ENCODE results near the gene SNX20. TPM values are rescaled to one million over a fixed set of nuclear protein-coding genes. Genes with fewer than 3 reads are reported as not detected.

SNX20 gene
- total and polyA plus RNA-seq, 2 experiments from 2014 or later: not detected

DNA sequence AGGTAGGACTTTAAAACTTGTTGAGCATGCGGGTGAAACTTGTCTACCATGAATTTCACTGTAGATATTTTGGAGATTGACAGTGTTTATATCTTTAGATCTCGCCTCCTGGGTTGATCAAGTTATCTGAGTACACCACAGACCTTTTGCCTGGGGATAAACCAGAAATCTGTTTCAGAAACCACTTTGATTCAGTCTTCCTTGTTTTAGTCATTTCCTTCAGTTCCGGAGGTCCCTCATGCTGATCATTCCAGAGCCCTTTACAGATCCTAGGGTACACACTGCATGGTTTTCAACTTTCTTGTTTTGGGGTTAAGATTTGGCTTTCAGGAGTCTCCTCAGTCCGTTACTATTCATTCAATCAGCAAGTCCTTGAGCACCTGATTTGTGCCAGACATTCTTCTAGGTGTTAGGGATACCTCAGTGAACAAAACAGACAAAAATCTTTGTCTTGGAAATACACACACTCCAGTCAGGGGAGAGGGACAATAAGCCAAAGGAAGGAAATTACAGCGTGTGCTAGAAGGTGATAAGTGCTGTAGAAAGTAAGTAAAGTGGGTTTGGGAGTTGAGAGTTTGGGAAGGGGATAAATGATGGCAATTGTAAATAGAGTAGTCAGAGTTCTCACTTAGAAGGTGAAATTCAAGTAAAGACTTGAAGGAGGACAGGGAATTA is 24.5 kb upstream of the SNX20 start:
- Histone ChIP-seq H4K20me1 (replicated peaks; ENCODE audit: insufficient read depth) (no peaks in the 10 kb centered on the region), H3K4me1 (ENCODE audit: insufficient read depth) (no peaks in the 10 kb centered on the region), H3K4me2 (no peak overlapping the region), H2AFZ (no peak overlapping the region), H3K4me3 (no peak overlapping the region), H3F3A (replicated peaks; ENCODE audit: low read depth) (no peaks in the 10 kb centered on the region), H3K27me3 (ENCODE audit: insufficient read depth) (no peaks in the 10 kb centered on the region), H3K36me3 (ENCODE audit: insufficient read depth) (peaks cover 6% of the 10 kb centered on the region; the same call in 1 of the 2 replicates), H3K27ac (ENCODE audit: low read depth) (no peak overlapping the region), H3K79me2 (replicated peaks; ENCODE audit: insufficient read depth) (no peaks in the 10 kb centered on the region), H3K9me2 (ENCODE audit: insufficient read depth) (no peaks in the 10 kb centered on the region)
- Mint-ChIP-seq H3K4me1 (peaks cover 3% of the 10 kb centered on the region; the same call in 1 of the 3 replicates), H3K4me3 (no peak overlapping the region), H3K9me3 (peaks cover 24% of the 10 kb centered on the region), H3K27me3 (ENCODE audit: insufficient read depth, low read depth, poor library complexity) (peaks cover 7% of the 10 kb centered on the region), H3K27ac (no peak overlapping the region), H3K36me3 (ENCODE audit: low read depth) (peaks cover 7% of the 10 kb centered on the region)
- TF ChIP-seq POLR2AphosphoS5 (IDR thresholded peaks at IDR 0.05; ENCODE audit: low read depth): no peak
- no peak for TF ChIP-seq CREB1 (CRISPR knock-in tag; IDR thresholded peaks at IDR 0.05; ENCODE audit: low read depth)
- ATAC-seq (no peak), DNase-seq (ENCODE audit: low spot score) (no peak)

DNA sequence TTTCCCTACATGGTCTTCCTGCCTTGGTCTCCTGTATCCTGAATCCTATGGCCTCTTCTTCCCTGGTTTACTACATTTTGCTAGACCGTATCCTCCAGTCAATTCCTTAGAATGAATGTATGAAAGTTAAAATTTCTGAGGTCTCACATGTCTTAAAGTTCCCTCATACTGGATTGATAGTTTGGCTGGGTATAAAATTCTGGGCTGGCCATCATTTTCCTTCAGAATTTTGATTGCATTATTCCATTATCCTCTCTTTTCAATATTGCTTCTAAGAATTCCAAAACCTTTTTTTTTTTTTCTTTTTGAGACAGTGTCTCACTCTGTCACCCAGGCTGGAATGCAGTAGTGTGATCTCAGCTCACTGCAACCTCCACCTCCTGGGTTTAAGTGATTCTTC is 23.1 kb upstream of the SNX20 start:
- Mint-ChIP-seq H3K4me3 (no peak overlapping the region), H3K36me3 (ENCODE audit: low read depth) (peaks cover 7% of the 10 kb centered on the region), H3K9me3 (peaks cover 24% of the 10 kb centered on the region), H3K4me1 (peaks cover 3% of the 10 kb centered on the region; the same call in 1 of the 3 replicates), H3K27me3 (ENCODE audit: insufficient read depth, low read depth, poor library complexity) (peaks cover 5% of the 10 kb centered on the region), H3K27ac (no peak overlapping the region)
- Histone ChIP-seq H3K27me3 (ENCODE audit: insufficient read depth) (no peaks in the 10 kb centered on the region), H3K9me2 (ENCODE audit: insufficient read depth) (no peaks in the 10 kb centered on the region), H3K79me2 (replicated peaks; ENCODE audit: insufficient read depth) (no peaks in the 10 kb centered on the region), H4K20me1 (replicated peaks; ENCODE audit: insufficient read depth) (no peaks in the 10 kb centered on the region), H3K4me3 (no peak overlapping the region), H3K4me2 (no peak overlapping the region), H3K4me1 (ENCODE audit: insufficient read depth) (no peaks in the 10 kb centered on the region), H3F3A (replicated peaks; ENCODE audit: low read depth) (no peaks in the 10 kb centered on the region), H2AFZ (no peak overlapping the region), H3K27ac (ENCODE audit: low read depth) (no peak overlapping the region), H3K36me3 (ENCODE audit: insufficient read depth) (peaks cover 6% of the 10 kb centered on the region; the same call in 1 of the 2 replicates)
- TF ChIP-seq, protein P1, sequence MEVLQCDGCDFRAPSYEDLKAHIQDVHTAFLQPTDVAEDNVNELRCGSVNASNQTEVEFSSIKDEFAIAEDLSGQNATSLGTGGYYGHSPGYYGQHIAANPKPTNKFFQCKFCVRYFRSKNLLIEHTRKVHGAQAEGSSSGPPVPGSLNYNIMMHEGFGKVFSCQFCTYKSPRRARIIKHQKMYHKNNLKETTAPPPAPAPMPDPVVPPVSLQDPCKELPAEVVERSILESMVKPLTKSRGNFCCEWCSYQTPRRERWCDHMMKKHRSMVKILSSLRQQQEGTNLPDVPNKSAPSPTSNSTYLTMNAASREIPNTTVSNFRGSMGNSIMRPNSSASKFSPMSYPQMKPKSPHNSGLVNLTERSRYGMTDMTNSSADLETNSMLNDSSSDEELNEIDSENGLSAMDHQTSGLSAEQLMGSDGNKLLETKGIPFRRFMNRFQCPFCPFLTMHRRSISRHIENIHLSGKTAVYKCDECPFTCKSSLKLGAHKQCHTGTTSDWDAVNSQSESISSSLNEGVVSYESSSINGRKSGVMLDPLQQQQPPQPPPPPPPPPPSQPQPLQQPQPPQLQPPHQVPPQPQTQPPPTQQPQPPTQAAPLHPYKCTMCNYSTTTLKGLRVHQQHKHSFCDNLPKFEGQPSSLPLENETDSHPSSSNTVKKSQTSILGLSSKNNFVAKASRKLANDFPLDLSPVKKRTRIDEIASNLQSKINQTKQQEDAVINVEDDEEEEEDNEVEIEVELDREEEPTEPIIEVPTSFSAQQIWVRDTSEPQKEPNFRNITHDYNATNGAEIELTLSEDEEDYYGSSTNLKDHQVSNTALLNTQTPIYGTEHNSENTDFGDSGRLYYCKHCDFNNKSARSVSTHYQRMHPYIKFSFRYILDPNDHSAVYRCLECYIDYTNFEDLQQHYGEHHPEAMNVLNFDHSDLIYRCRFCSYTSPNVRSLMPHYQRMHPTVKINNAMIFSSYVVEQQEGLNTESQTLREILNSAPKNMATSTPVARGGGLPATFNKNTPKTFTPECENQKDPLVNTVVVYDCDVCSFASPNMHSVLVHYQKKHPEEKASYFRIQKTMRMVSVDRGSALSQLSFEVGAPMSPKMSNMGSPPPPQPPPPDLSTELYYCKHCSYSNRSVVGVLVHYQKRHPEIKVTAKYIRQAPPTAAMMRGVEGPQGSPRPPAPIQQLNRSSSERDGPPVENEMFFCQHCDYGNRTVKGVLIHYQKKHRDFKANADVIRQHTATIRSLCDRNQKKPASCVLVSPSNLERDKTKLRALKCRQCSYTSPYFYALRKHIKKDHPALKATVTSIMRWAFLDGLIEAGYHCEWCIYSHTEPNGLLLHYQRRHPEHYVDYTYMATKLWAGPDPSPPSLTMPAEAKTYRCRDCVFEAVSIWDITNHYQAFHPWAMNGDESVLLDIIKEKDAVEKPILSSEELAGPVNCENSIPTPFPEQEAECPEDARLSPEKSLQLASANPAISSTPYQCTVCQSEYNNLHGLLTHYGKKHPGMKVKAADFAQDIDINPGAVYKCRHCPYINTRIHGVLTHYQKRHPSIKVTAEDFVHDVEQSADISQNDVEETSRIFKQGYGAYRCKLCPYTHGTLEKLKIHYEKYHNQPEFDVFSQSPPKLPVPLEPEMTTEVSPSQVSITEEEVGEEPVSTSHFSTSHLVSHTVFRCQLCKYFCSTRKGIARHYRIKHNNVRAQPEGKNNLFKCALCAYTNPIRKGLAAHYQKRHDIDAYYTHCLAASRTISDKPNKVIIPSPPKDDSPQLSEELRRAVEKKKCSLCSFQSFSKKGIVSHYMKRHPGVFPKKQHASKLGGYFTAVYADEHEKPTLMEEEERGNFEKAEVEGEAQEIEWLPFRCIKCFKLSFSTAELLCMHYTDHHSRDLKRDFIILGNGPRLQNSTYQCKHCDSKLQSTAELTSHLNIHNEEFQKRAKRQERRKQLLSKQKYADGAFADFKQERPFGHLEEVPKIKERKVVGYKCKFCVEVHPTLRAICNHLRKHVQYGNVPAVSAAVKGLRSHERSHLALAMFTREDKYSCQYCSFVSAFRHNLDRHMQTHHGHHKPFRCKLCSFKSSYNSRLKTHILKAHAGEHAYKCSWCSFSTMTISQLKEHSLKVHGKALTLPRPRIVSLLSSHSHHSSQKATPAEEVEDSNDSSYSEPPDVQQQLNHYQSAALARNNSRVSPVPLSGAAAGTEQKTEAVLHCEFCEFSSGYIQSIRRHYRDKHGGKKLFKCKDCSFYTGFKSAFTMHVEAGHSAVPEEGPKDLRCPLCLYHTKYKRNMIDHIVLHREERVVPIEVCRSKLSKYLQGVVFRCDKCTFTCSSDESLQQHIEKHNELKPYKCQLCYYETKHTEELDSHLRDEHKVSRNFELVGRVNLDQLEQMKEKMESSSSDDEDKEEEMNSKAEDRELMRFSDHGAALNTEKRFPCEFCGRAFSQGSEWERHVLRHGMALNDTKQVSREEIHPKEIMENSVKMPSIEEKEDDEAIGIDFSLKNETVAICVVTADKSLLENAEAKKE (CRISPR knock-in tag; IDR thresholded peaks at IDR 0.05): no peak
- TF ChIP-seq, protein P2, sequence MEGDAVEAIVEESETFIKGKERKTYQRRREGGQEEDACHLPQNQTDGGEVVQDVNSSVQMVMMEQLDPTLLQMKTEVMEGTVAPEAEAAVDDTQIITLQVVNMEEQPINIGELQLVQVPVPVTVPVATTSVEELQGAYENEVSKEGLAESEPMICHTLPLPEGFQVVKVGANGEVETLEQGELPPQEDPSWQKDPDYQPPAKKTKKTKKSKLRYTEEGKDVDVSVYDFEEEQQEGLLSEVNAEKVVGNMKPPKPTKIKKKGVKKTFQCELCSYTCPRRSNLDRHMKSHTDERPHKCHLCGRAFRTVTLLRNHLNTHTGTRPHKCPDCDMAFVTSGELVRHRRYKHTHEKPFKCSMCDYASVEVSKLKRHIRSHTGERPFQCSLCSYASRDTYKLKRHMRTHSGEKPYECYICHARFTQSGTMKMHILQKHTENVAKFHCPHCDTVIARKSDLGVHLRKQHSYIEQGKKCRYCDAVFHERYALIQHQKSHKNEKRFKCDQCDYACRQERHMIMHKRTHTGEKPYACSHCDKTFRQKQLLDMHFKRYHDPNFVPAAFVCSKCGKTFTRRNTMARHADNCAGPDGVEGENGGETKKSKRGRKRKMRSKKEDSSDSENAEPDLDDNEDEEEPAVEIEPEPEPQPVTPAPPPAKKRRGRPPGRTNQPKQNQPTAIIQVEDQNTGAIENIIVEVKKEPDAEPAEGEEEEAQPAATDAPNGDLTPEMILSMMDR (conservative IDR thresholded peaks at IDR 0.05; ENCODE audit: low read depth in 2 of 2): no peak
- no peak for TF ChIP-seq ZNF331 (CRISPR knock-in tag; IDR thresholded peaks at IDR 0.05; ENCODE audit: low read depth)
- no peak for TF ChIP-seq JUNB (IDR thresholded peaks at IDR 0.05; ENCODE audit: unreplicated experiment)
- TF ChIP-seq, protein P3, sequence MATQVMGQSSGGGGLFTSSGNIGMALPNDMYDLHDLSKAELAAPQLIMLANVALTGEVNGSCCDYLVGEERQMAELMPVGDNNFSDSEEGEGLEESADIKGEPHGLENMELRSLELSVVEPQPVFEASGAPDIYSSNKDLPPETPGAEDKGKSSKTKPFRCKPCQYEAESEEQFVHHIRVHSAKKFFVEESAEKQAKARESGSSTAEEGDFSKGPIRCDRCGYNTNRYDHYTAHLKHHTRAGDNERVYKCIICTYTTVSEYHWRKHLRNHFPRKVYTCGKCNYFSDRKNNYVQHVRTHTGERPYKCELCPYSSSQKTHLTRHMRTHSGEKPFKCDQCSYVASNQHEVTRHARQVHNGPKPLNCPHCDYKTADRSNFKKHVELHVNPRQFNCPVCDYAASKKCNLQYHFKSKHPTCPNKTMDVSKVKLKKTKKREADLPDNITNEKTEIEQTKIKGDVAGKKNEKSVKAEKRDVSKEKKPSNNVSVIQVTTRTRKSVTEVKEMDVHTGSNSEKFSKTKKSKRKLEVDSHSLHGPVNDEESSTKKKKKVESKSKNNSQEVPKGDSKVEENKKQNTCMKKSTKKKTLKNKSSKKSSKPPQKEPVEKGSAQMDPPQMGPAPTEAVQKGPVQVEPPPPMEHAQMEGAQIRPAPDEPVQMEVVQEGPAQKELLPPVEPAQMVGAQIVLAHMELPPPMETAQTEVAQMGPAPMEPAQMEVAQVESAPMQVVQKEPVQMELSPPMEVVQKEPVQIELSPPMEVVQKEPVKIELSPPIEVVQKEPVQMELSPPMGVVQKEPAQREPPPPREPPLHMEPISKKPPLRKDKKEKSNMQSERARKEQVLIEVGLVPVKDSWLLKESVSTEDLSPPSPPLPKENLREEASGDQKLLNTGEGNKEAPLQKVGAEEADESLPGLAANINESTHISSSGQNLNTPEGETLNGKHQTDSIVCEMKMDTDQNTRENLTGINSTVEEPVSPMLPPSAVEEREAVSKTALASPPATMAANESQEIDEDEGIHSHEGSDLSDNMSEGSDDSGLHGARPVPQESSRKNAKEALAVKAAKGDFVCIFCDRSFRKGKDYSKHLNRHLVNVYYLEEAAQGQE (IDR thresholded peaks at IDR 0.05; ENCODE audit: unreplicated experiment): no peak
- no peak for TF ChIP-seq NANOG (IDR thresholded peaks at IDR 0.05; ENCODE audit: borderline replicate concordance)
- no peak for DNase-seq (ENCODE audit: low spot score)
- ATAC-seq: no peak

All from GM23338 (cell line).